Measurements from ENCODE around the gene PLXND1.

- TF ChIP-seq CTCF (IDR thresholded peaks at IDR 0.05) (no peak), POLR2A (IDR thresholded peaks at IDR 0.05) (no peak), EP300 (IDR thresholded peaks at IDR 0.05) (no peak)
Observed at GRCh38 chr3:129530251-129530791, 76.2 kb downstream of the PLXND1 start.
